Measurements from ENCODE around the gene LIN28B.

GRCh38 chr6:105122717-105123116 is 165.8 kb downstream of the LIN28B start:
- no peak for TF ChIP-seq POLR2A (IDR thresholded peaks at IDR 0.05)
- TF ChIP-seq CTCF (IDR thresholded peaks at IDR 0.05) = no peak
